GM12892 (cell line): Measurements from ENCODE around the gene MRPL24.

ENCODE experiments used
- POLR2A ChIP-seq: IDR thresholded peaks from 2 replicates; pipeline ENCODE4 v1.6.1; 2011; ENCODE audit warnings: low read depth, low read length, control low read depth
- POLR2AphosphoS5 ChIP-seq: IDR thresholded peaks from 2 replicates; pipeline ENCODE4 v1.6.1; 2011; ENCODE audit warnings: low read depth, low read length, control low read depth
- TAF1 ChIP-seq: IDR thresholded peaks from 2 replicates; pipeline ENCODE4 v1.6.1; 2011; ENCODE audit warnings: low read depth, mild to moderate bottlenecking, control low read depth, low read length, borderline replicate concordance

GRCh38 chr1:156744344-156744743 lies 3.5 kb upstream of the MRPL24 start:
- TF ChIP-seq TAF1 (no peak), POLR2A (no peak), POLR2AphosphoS5 (no peak)
